GM12878 (cell line): Measurements from ENCODE around the gene CR2. TPM values are rescaled to one million over a fixed set of nuclear protein-coding genes. Genes with fewer than 3 reads are reported as not detected.

Source experiments
- ATAC-seq: fragments of 200-7000 bp; cut with Tn5 transposase; 3 replicates; pipeline ENCODE4 v1.9.1; 2020; ENCODE audit warnings: mild to moderate bottlenecking, moderate library complexity
- BruUV-seq: library from RNA; stranded (reverse); fragments of 400-500 nt; replicated peaks from 2 replicates; lab custom pipeline; 2021; lab: Mats Ljungman, UMichigan
- CTCF ChIA-PET: fragments of 300-600 bp; sonication (Branson Sonifier 250); formaldehyde crosslinking; extraction: SDS; loops from one replicate; lab custom pipeline; 2021; ENCODE audit warnings: inconsistent platforms; lab: Yijun Ruan, JAX
- POLR2A ChIA-PET: fragments of 350-600 bp; formaldehyde crosslinking; extraction: SDS; loops from one replicate; lab custom pipeline; 2021; ENCODE audit warnings: inconsistent platforms; lab: Charles Lee
- RAD21 ChIA-PET: fragments of 300-600 bp; sonication (Branson Sonifier 250); formaldehyde crosslinking; loops from one replicate; lab custom pipeline; 2023; ENCODE audit warnings: antibody characterized with exemption; ENCODE audit not compliant: unreplicated experiment; lab: Charles Lee
- SMC1A ChIA-PET: fragments of 300-600 bp; sonication (Branson Sonifier 250); formaldehyde crosslinking; loops from one replicate; lab custom pipeline; 2023; ENCODE audit not compliant: unreplicated experiment, uncharacterized antibody; lab: Charles Lee
- DNase-seq: peaks from one replicate; pipeline ENCODE4 v3.0.0-alpha.2; 2011; ENCODE audit warnings: low read depth, low spot score
- FAIRE-seq: peaks from 3 replicates; lab custom pipeline; 2011; peaks lifted over from hg19 to GRCh38; lab: Jason Lieb, UNC
- H2AFZ ChIP-seq: 2 replicates; pipeline ENCODE4 v1.6.0; 2011; ENCODE audit warnings: low read depth, low read length, control low read depth; ENCODE audit not compliant: control insufficient read depth
- H3K27ac ChIP-seq: 2 replicates; pipeline ENCODE4 v1.5.1; 2011; ENCODE audit warnings: control low read depth; ENCODE audit not compliant: control insufficient read depth, insufficient read depth
- H3K27me3 ChIP-seq, 2 experiments: replicated peaks in 1 of 2; 2 replicates each; pipeline versions ENCODE4 v1.6.0 to v1.6.1; 2011; ENCODE audit warnings: low read length in 1 of 2; ENCODE audit not compliant: control insufficient read depth in 2 of 2, insufficient read depth in 2 of 2
- H3K36me3 ChIP-seq, 2 experiments: 2 replicates each; pipeline ENCODE4 v1.5.1; 2011; ENCODE audit warnings: low read length in 1 of 2; ENCODE audit not compliant: control insufficient read depth in 2 of 2, insufficient read depth in 2 of 2
- H3K4me1 ChIP-seq: 2 replicates; pipeline ENCODE4 v1.6.1; 2011; ENCODE audit warnings: mild to moderate bottlenecking, low read length, moderate library complexity, mixed read lengths; ENCODE audit not compliant: control insufficient read depth, insufficient read depth
- H3K4me2 ChIP-seq: 2 replicates; pipeline ENCODE4 v1.6.0; 2011; ENCODE audit warnings: control low read depth; ENCODE audit not compliant: control insufficient read depth, insufficient read depth
- H3K4me3 ChIP-seq: fragments of 200-600 bp; sonication (generic); 2 replicates; pipeline ENCODE4 v1.5.1; 2016
- H3K79me2 ChIP-seq: 2 replicates; pipeline ENCODE4 v1.6.0; 2011; ENCODE audit warnings: low read length; ENCODE audit not compliant: control insufficient read depth, insufficient read depth
- H3K9ac ChIP-seq: 2 replicates; pipeline ENCODE4 v1.8.0; 2011; ENCODE audit warnings: low read length, control low read depth, mixed read lengths; ENCODE audit not compliant: control insufficient read depth, insufficient read depth
- H3K9me3 ChIP-seq: replicated peaks from 3 replicates; pipeline ENCODE4 v1.5.1; 2011; ENCODE audit warnings: mild to moderate bottlenecking, low read length; ENCODE audit not compliant: control insufficient read depth, insufficient read depth
- H4K20me1 ChIP-seq: 2 replicates; pipeline ENCODE4 v1.6.0; 2011; ENCODE audit not compliant: control insufficient read depth, insufficient read depth
- E4F1 ChIP-seq: fragments of 450-650 bp; IDR thresholded peaks from 2 replicates; pipeline ENCODE4 v1.6.1; 2018; ENCODE audit warnings: borderline replicate concordance, mild to moderate bottlenecking; ENCODE audit not compliant: partially characterized antibody
- MEF2A ChIP-seq: IDR thresholded peaks from 2 replicates; pipeline ENCODE4 v1.6.1; 2011; ENCODE audit warnings: low read depth, mild to moderate bottlenecking, low read length, moderate library complexity; ENCODE audit not compliant: insufficient read depth
- NFYA ChIP-seq: IDR thresholded peaks from 2 replicates; pipeline ENCODE4 v1.6.1; 2011; ENCODE audit warnings: low read depth, mild to moderate bottlenecking, low read length, improper control_type of control experiment, borderline replicate concordance
- RFX5 ChIP-seq: IDR thresholded peaks from 2 replicates; pipeline ENCODE4 v1.6.1; 2011; ENCODE audit warnings: low read depth, low read length, improper control_type of control experiment
- SMC3 ChIP-seq: IDR thresholded peaks from 2 replicates; pipeline ENCODE4 v1.6.1; 2011; ENCODE audit warnings: low read length, improper control_type of control experiment, borderline replicate concordance
- ZSCAN29 ChIP-seq: fragments of 450-650 bp; IDR thresholded peaks from 2 replicates; pipeline ENCODE4 v1.6.1; 2017; ENCODE audit warnings: mild to moderate bottlenecking, moderate library complexity
- whole genome bisulfite sequencing: methylation state at CpG from one replicate; pipeline ENCODE4 v1.1.6; 2016; ENCODE audit warnings: low lambda C conversion rate; ENCODE audit not compliant: insufficient replicate concordance, insufficient coverage; ENCODE audit errors: missing lambda C conversion rate; 5-methylcytosine and 5-hydroxymethylcytosine counted together
- in situ Hi-C: fragments of 300-500 bp; cut with MboI; formaldehyde crosslinking; loops from 9 replicates; pipeline ENCODE4 v1.14.3; 2018; ENCODE audit warnings: mixed read lengths
- intact Hi-C: fragments of 100-400 bp; cut with micrococcal nuclease; formaldehyde crosslinking; loops from one replicate; pipeline ENCODE4 v1.14.2; 2022; ENCODE audit not compliant: unreplicated experiment
- polyA plus RNA-seq, 11 experiments: library from polyadenylated mRNA; depleted of rRNA in 4 of 11; unstranded in 6 of 11; stranded (reverse) in 5 of 11; fragments of >200 nt; fragmentation: Nextera tagmentation in 4 of 11; fragmentation: Illumina TruSeq in 1 of 11; extraction: Ambion mirVana in 4 of 11; extraction: Trizol in 1 of 11; gene quantifications; 1 replicate in 1 of 11; 2 replicates in 10 of 11; pipeline versions ENCODE4 v1.2.1 to v1.2.3, GENCODE V29; 2011 to 2016; ENCODE audit warnings: inconsistent platforms in 2 of 11, missing spikeins in 2 of 11, low read depth in 1 of 11
- total RNA-seq, 4 experiments: library from RNA; depleted of rRNA in 3 of 4; stranded (reverse); fragments of >200 nt in 3 of 4; fragmentation: Illumina TruSeq in 1 of 4; extraction: Trizol in 1 of 4; gene quantifications; 2 replicates each; pipeline versions ENCODE4 v1.2.1 to v1.2.3, GENCODE V29; 2013 to 2021

The CR2 gene
- total and polyA plus RNA-seq, 10 of the 15 experiments (the other 5 are each of a cell fraction or from before 2014, with no cell fraction given), result 2.2 to 72.8 (median 50.6) TPM

GRCh38 chr1:207470927-207471326 is 16.8 kb downstream of the CR2 start (continued):
- TF ChIP-seq RFX5 (no peak), MEF2A (no peak), E4F1 (no peak), SMC3 (no peak), ZSCAN29 (no peak)

GRCh38 chr1:207474210-207474609 is 20.1 kb downstream of the CR2 start:
- no peak for TF ChIP-seq NFYA
- in situ Hi-C loops, result no loop called here
- RAD21 ChIA-PET, result no interaction called here
- CTCF ChIA-PET, result no interaction called here
- POLR2A ChIA-PET, result no interaction called here
- FAIRE-seq, result no peak
- Histone ChIP-seq H3K79me2 (no peaks in the 10 kb centered on the region), H3K4me3 (no peak overlapping the region), H3K27me3 (no peaks in the 10 kb centered on the region), H3K4me2 (no peak overlapping the region), H3K36me3 (peaks cover 0 to 2% of the 10 kb centered on the region in 2 experiments; a peak in 1 of 4 replicates), H3K9ac (no peak overlapping the region), H3K27ac (no peak overlapping the region), H3K4me1 (no peaks in the 10 kb centered on the region), H4K20me1 (no peaks in the 10 kb centered on the region), H2AFZ (no peak overlapping the region), H3K9me3 (no peaks in the 10 kb centered on the region)
- no peak for ATAC-seq
- no peak for DNase-seq
- no TSS peak for BruUV-seq
- intact Hi-C loops, result no loop called here
- SMC1A ChIA-PET, result interaction anchor here (1.0 to 1.1 kb wide), 2 partner anchors 11 to 20 kb away, joined by 3 read pairs; partner anchors contain the start of gene CR2
- 85% methylated on average over 1 of the region's 1 CpG for WGBS
